ENCODE data around the gene TCF3.

DNA sequence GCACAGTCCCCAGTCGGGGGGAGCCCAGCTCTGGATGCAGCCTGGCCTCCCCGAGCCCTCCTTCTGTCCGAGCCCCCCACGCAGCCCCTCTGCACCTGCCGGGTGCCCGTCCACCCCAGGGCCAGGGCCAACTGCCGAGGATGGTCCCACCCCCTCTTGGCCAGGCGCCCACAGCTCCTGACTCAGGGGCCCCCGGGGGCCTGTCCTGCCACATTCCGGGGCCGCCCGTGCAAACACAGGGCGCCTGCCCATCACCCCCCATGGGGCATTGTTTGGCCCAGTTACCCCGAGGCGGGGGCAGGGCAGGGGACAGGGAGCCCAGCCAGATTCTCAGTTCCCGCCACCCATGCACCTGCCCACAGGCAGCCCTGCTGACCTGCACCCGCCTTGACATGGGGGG, 5.3 kb upstream of the TCF3 start:
- TF ChIP-seq EZH2 (IDR thresholded peaks at IDR 0.05; ENCODE audit: insufficient read depth, poor library complexity, severe bottlenecking) (no peak), EZH2phosphoT487 (IDR thresholded peaks at IDR 0.05; ENCODE audit: insufficient read depth, low read depth) (no peak)
